Measurements from ENCODE around the gene GDI2. TPM values are rescaled to one million over a fixed set of nuclear protein-coding genes. Genes with fewer than 3 reads are reported as not detected.

GDI2 gene
- total and polyA plus RNA-seq, 9 of the 15 experiments (the other 6 are each of a cell fraction or from before 2014, with no cell fraction given) = 262 to 424 (median 287) TPM

DNA sequence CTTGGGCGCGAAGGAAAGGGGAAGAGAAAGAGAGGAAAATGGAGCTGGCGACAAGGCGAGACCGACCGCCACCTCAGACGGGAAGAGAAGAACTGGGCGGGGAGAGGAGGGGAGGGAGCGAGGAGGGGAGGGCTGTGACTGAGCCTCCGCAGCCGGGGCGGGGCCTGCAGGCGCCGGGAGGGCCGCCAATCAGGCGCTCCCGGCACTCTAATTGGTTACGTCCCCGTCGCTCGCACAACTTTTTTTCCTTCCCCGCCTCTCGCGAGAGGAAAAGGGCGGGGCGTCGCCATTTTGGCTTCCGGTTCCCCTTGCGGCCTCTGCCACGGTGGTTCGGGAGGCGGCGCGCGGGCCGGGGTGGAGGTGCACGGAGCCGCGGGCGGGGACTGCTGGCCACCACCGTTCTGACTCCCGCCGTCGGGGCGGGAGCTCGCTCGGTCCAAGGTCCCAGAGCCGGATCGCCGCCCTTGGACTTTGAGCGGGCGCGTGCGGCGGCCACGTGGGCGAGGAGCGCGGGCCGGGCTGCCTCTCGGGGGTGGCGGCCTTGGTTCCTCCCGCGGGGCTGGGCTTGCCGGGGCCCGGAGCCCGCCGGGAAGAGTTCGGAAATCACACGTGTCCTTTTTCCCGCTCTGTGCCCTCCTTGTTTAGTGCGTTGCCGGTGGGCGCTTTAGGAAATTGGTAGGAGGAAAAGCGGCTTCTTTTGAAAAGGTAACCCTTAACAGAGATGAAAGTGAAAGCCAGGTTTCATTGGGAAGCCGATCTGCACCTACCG is at the start of gene GDI2 (continued):
- TF ChIP-seq, protein P1, sequence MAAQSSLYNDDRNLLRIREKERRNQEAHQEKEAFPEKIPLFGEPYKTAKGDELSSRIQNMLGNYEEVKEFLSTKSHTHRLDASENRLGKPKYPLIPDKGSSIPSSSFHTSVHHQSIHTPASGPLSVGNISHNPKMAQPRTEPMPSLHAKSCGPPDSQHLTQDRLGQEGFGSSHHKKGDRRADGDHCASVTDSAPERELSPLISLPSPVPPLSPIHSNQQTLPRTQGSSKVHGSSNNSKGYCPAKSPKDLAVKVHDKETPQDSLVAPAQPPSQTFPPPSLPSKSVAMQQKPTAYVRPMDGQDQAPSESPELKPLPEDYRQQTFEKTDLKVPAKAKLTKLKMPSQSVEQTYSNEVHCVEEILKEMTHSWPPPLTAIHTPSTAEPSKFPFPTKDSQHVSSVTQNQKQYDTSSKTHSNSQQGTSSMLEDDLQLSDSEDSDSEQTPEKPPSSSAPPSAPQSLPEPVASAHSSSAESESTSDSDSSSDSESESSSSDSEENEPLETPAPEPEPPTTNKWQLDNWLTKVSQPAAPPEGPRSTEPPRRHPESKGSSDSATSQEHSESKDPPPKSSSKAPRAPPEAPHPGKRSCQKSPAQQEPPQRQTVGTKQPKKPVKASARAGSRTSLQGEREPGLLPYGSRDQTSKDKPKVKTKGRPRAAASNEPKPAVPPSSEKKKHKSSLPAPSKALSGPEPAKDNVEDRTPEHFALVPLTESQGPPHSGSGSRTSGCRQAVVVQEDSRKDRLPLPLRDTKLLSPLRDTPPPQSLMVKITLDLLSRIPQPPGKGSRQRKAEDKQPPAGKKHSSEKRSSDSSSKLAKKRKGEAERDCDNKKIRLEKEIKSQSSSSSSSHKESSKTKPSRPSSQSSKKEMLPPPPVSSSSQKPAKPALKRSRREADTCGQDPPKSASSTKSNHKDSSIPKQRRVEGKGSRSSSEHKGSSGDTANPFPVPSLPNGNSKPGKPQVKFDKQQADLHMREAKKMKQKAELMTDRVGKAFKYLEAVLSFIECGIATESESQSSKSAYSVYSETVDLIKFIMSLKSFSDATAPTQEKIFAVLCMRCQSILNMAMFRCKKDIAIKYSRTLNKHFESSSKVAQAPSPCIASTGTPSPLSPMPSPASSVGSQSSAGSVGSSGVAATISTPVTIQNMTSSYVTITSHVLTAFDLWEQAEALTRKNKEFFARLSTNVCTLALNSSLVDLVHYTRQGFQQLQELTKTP (IDR thresholded peaks at IDR 0.05; ENCODE audit: low read depth in 1 of 2, partially characterized antibody in 2 of 2) = no peak
- TF ChIP-seq ZNF124 (CRISPR knock-in tag; IDR thresholded peaks at IDR 0.05) (no peak), MEF2D (tag; conservative IDR thresholded peaks at IDR 0.05; ENCODE audit: low read depth) (no peak), SP1 (CRISPR knock-in tag; IDR thresholded peaks at IDR 0.05) (no peak), POLR3G (IDR thresholded peaks at IDR 0.05; ENCODE audit: extremely low read depth, insufficient read length, insufficient replicate concordance) (no peak), MCM3 (IDR thresholded peaks at IDR 0.05) (no peak), HIVEP1 (CRISPR knock-in tag; IDR thresholded peaks at IDR 0.05) (no peak), ZNF445 (CRISPR knock-in tag; IDR thresholded peaks at IDR 0.05; ENCODE audit: low read depth) (no peak), ZNF75A (CRISPR knock-in tag; IDR thresholded peaks at IDR 0.05) (no peak), SRF (CRISPR knock-in tag; IDR thresholded peaks at IDR 0.05) (no peak; a peak in 1 of 4 replicates), KLF6 (CRISPR knock-in tag; IDR thresholded peaks at IDR 0.05; ENCODE audit: borderline replicate concordance) (0 out of 2 replicates have a peak, but pooled peaks have one; percentile 30), CHD2 (IDR thresholded peaks at IDR 0.05; ENCODE audit: low read depth, low read length) (peak; percentile 98), HNRNPH1 (optimal IDR thresholded peaks at IDR 0.05; ENCODE audit: low read depth, low read length) (no peak), NUFIP1 (IDR thresholded peaks at IDR 0.05; ENCODE audit: partially characterized antibody) (no peak), PHF8 (IDR thresholded peaks at IDR 0.05; ENCODE audit: borderline replicate concordance, low read length) (peak; percentile 88; the same call in 1 of the 2 replicates), KLF1 (tag; IDR thresholded peaks at IDR 0.05) (peak; percentile 82; the same call in 1 of the 2 replicates), COPS2 (conservative IDR thresholded peaks at IDR 0.05) (no peak)
- TF ChIP-seq, protein P2, sequence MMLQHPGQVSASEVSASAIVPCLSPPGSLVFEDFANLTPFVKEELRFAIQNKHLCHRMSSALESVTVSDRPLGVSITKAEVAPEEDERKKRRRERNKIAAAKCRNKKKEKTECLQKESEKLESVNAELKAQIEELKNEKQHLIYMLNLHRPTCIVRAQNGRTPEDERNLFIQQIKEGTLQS (IDR thresholded peaks at IDR 0.05) = no peak
- TF ChIP-seq, protein P2 (CRISPR knock-in tag; conservative IDR thresholded peaks at IDR 0.05) = peak; percentile 52; the same call in 1 of the 2 replicates
- TF ChIP-seq, protein P3, sequence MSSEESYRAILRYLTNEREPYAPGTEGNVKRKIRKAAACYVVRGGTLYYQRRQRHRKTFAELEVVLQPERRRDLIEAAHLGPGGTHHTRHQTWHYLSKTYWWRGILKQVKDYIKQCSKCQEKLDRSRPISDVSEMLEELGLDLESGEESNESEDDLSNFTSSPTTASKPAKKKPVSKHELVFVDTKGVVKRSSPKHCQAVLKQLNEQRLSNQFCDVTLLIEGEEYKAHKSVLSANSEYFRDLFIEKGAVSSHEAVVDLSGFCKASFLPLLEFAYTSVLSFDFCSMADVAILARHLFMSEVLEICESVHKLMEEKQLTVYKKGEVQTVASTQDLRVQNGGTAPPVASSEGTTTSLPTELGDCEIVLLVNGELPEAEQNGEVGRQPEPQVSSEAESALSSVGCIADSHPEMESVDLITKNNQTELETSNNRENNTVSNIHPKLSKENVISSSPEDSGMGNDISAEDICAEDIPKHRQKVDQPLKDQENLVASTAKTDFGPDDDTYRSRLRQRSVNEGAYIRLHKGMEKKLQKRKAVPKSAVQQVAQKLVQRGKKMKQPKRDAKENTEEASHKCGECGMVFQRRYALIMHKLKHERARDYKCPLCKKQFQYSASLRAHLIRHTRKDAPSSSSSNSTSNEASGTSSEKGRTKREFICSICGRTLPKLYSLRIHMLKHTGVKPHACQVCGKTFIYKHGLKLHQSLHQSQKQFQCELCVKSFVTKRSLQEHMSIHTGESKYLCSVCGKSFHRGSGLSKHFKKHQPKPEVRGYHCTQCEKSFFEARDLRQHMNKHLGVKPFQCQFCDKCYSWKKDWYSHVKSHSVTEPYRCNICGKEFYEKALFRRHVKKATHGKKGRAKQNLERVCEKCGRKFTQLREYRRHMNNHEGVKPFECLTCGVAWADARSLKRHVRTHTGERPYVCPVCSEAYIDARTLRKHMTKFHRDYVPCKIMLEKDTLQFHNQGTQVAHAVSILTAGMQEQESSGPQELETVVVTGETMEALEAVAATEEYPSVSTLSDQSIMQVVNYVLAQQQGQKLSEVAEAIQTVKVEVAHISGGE (CRISPR knock-in tag; IDR thresholded peaks at IDR 0.05) = peak in 1 of 3 experiments; percentile 12; a peak in 1 of 6 replicates

Measured in K562 (cell line).